Measurements from ENCODE around the gene PLA2G12B.

PLA2G12B gene

GRCh38 chr10:72888151-72888638 is 66.4 kb downstream of the PLA2G12B start:
- DNase-seq: no peak

GRCh38 chr10:72887043-72887442 is 67.6 kb downstream of the PLA2G12B start:
- no peak for DNase-seq

- no peak for DNase-seq
Observed at GRCh38 chr10:72886621-72887020, 68.0 kb downstream of the PLA2G12B start.

- no peak for DNase-seq
Observed at GRCh38 chr10:72885953-72886352, 68.7 kb downstream of the PLA2G12B start.
